Measurements from ENCODE around the gene TMEM97.
"Not testable (repeated sequence)": the region's sequence is repeated elsewhere in the genome, so short reads cannot be mapped to it uniquely, and the experiment has no call there.

The TMEM97 gene

DNA sequence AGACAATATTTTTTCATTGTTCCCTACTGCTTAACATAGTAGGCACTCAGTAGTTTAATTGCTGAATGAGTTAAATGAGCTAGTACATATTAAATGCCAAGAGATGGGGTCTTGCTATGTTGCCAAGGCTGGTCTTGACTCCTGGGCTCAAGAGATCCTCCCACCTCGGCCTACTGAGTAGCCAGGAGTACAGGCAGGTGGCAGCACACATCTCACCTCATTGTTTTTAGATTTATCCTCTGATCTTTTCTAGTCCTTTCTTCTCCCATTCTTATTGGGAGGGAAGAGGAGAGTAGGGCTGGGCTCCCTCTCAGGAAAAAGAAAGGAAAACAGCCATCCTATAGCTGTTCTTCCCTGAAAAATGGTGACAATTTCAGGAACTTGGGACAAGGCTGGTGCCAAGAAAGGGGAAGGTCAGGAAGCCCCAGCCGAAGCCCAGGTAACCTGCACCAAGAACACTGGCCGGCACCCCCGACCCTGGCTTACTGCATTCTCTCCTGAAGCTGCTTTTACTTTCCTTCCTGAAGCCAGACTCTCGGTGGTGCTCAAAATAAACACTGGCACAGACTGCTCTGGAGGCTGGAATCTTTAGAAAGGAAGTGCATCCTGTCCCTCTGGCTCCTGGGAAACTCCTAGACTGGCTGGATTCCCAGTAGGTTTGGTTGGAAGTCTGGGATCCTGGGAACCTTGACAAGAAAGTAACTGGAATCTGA, 19.2 kb downstream of the TMEM97 start:
- TF ChIP-seq FOXP2 (optimal IDR thresholded peaks at IDR 0.05; ENCODE audit: control extremely low read depth, extremely low read length, insufficient read depth): no peak
- TF ChIP-seq POLR2AphosphoS5 (IDR thresholded peaks at IDR 0.05; ENCODE audit: borderline replicate concordance, low read depth, low read length): no peak
- TF ChIP-seq EZH2 (IDR thresholded peaks at IDR 0.05): no peak
- H3K27ac ChIP-seq: no peak overlapping the region
- no peaks in the 10 kb centered on the region for H3K9me3 ChIP-seq (ENCODE audit: low read depth, low read length)
- no peak overlapping the region for H3K4me3 ChIP-seq
- H3K36me3 ChIP-seq (ENCODE audit: insufficient read depth, low read length): peaks cover 14% of the 10 kb centered on the region; the same call in 1 of the 2 replicates
- no peak overlapping the region for H3K9ac ChIP-seq (ENCODE audit: insufficient read length)
- no peak for DNase-seq (ENCODE audit: low read depth, low spot score)

DNA sequence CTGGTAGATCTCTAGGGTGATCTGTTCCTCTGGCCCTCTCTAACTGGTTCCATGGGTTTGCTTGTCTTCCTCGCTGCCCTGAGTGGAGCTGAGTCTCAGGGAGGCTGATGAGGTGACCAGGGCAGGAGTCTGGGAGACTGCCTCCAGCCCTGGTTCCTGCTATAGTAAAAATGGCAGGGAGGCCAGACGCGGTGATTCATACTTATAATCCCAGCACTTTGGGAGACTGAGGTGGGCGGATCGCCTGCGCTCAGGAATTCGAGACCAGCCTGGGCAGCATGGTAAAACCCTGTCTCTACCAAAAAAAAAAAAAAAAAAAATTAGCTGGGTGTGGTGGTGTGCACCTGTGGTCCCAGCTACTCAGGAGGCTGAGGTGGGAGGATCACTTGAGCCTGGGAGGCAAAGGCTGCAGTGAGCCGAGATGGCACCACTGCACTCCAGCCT, 19.8 kb downstream of the TMEM97 start:
- not testable (repeated sequence) for DNase-seq (ENCODE audit: low read depth, low spot score); H3K4me3 ChIP-seq; H3K9ac ChIP-seq (ENCODE audit: insufficient read length); H3K9me3 ChIP-seq (ENCODE audit: low read depth, low read length); H3K27ac ChIP-seq
- H3K36me3 ChIP-seq (ENCODE audit: insufficient read depth, low read length): peaks cover 14% of the 10 kb centered on the region; the same call in 1 of the 2 replicates

DNA sequence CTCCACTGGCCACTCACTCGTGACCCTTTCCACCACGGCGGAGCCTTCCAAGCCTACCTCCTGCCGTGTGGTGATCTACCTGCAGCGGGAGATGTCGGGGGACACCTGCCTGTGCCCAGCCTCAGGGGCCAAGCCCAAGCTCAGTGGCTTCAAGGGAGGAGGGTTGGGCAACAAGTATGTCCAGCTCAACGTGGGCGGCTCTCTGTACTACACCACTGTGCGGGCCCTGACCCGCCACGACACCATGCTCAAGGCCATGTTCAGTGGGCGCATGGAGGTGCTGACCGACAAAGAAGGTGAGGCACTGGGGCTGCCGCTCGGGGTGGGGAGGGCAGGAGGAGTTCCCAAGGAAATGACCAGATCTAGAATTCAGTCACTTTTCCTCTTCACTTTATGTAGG, 20.4 kb downstream of the TMEM97 start:
- Histone ChIP-seq H3K27ac (no peak overlapping the region), H3K4me3 (no peak overlapping the region), H3K36me3 (ENCODE audit: insufficient read depth, low read length) (peaks cover 18% of the 10 kb centered on the region; the same call in 1 of the 2 replicates), H3K9ac (ENCODE audit: insufficient read length) (no peak overlapping the region), H3K9me3 (ENCODE audit: low read depth, low read length) (no peaks in the 10 kb centered on the region)
- TF ChIP-seq EZH2 (IDR thresholded peaks at IDR 0.05): no peak
- no peak for DNase-seq (ENCODE audit: low read depth, low spot score)

DNA sequence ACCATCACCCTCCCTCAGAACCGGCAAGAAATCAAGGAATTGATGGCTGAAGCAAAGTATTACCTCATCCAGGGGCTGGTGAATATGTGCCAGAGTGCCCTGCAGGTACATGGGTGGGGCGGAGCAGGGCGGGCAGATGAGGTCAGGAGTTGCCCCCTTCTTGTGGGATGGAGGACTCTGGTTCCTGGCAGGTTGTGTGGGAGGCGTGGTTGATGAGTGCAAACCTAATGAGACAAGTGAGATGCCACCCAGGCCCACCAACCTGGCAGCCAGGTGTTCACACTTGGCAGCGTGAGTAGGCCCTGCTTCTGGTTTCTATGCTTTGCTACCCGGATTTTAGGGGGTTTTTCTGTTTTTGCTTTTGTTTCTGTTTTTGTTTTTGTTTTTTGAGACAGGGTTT, 21.4 kb downstream of the TMEM97 start:
- no peak overlapping the region for H3K4me3 ChIP-seq
- H3K27ac ChIP-seq: no peak overlapping the region
- DNase-seq (ENCODE audit: low read depth, low spot score): no peak
- no peak overlapping the region for H3K9ac ChIP-seq (ENCODE audit: insufficient read length)
- TF ChIP-seq EZH2 (IDR thresholded peaks at IDR 0.05) (no peak), POLR2AphosphoS5 (IDR thresholded peaks at IDR 0.05; ENCODE audit: borderline replicate concordance, low read depth, low read length) (no peak)
- peaks cover 20% of the 10 kb centered on the region; the same call in 1 of the 2 replicates for H3K36me3 ChIP-seq (ENCODE audit: insufficient read depth, low read length)
- no peaks in the 10 kb centered on the region for H3K9me3 ChIP-seq (ENCODE audit: low read depth, low read length)

DNA sequence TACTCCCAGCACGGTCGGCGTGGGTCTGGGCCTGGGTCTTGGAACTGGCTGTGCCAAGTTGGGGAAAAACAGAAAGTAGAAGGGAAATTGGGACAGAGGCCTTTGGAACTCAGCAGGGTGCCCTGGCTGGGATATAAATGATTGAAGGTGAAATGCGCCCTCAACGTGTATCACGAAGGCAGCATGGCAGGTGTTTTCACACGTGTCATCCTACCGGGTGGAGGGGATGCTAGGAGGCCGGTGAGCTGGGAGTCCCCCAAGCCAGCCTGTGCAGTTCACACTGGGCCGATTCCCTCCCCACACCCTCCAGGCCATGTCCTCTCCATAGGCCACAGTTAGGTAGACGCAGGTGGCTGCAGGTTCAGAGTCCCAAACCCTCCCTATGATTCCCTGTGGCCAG, 22.5 kb downstream of the TMEM97 start:
- peaks cover 20% of the 10 kb centered on the region; the same call in 1 of the 2 replicates for H3K36me3 ChIP-seq (ENCODE audit: insufficient read depth, low read length)
- TF ChIP-seq EZH2 (IDR thresholded peaks at IDR 0.05): no peak
- TF ChIP-seq POLR2AphosphoS5 (IDR thresholded peaks at IDR 0.05; ENCODE audit: borderline replicate concordance, low read depth, low read length): no peak
- no peak for TF ChIP-seq FOXP2 (optimal IDR thresholded peaks at IDR 0.05; ENCODE audit: control extremely low read depth, extremely low read length, insufficient read depth)

DNA sequence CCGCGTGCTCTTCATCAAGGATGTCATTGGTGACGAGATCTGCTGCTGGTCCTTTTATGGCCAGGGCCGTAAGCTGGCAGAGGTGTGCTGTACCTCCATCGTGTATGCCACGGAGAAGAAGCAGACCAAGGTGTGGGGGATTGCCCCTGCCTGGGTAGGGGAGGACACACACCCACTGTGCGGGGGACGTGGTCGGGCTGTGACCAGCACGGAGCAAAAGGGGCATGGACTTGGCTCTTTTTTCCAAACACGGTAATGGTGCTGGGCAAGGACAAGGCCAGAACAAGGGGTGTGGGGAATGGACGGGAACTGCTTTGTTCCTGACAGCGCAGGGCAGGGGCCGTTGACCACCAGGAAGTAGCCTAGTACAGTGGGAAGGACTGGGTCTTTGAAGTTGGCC, 23.3 kb downstream of the TMEM97 start:
- Histone ChIP-seq H3K4me3 (no peak overlapping the region), H3K27ac (no peak overlapping the region), H3K9me3 (ENCODE audit: low read depth, low read length) (no peaks in the 10 kb centered on the region), H3K9ac (ENCODE audit: insufficient read length) (no peak overlapping the region), H3K36me3 (ENCODE audit: insufficient read depth, low read length) (peaks cover 27% of the 10 kb centered on the region)
- DNase-seq (ENCODE audit: low read depth, low spot score): no peak
- TF ChIP-seq FOXP2 (optimal IDR thresholded peaks at IDR 0.05; ENCODE audit: control extremely low read depth, extremely low read length, insufficient read depth) (no peak), EZH2 (IDR thresholded peaks at IDR 0.05) (no peak), POLR2AphosphoS5 (IDR thresholded peaks at IDR 0.05; ENCODE audit: borderline replicate concordance, low read depth, low read length) (no peak)

More for the DNA sequence above, 22.5 kb downstream of the TMEM97 start:
- H3K27ac ChIP-seq: no peak overlapping the region
- no peak overlapping the region for H3K9ac ChIP-seq (ENCODE audit: insufficient read length)
- DNase-seq (ENCODE audit: low read depth, low spot score): no peak
- no peaks in the 10 kb centered on the region for H3K9me3 ChIP-seq (ENCODE audit: low read depth, low read length)
- no peak overlapping the region for H3K4me3 ChIP-seq

DNA sequence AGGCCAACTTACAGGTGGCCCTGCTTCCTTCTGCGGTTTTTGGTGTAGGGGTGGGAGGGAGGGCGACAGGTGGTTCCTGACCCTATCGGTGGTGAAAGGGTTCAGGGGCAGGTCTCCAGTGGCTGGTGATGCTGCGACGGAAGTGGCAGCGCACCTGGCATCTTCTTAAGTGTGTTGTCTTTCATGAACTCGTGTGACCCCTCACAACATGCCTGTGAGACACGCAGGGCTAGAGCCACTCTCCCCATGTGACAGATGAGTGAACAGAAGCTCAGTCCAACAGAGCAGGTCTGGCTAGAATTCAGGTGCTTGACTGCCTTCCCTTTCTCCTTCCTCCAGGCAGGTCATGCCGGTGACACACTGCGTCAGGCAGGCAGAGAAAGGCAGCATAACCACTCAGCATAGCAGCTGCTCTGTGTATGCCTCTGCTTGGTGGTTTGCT, 24.5 kb downstream of the TMEM97 start:
- Histone ChIP-seq H3K4me3 (no peak overlapping the region), H3K36me3 (ENCODE audit: insufficient read depth, low read length) (peaks cover 37% of the 10 kb centered on the region), H3K9ac (ENCODE audit: insufficient read length) (no peak overlapping the region), H3K9me3 (ENCODE audit: low read depth, low read length) (no peaks in the 10 kb centered on the region), H3K27ac (no peak overlapping the region)
- DNase-seq (ENCODE audit: low read depth, low spot score): no peak
- TF ChIP-seq FOXP2 (optimal IDR thresholded peaks at IDR 0.05; ENCODE audit: control extremely low read depth, extremely low read length, insufficient read depth): no peak

DNA sequence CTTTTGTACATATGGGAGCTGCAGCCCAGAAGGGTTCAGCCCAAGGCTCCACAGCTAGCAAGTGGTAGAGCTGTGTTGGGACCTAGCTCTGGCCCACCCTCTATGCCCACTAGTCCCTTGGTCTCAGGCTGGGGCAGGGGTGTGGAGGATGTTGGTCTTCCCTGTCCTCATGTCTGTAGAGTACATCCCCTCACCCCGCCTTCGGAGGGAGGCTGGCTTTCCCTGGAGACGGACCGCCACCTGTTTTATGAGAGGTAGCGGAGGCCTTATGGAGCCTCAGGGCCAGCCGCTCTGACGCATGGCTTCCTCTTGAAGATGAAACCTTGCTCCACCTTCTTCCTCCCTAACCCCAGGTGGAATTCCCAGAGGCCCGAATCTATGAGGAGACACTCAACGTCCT, 25.0 kb downstream of the TMEM97 start:
- no peak overlapping the region for H3K4me3 ChIP-seq
- no peaks in the 10 kb centered on the region for H3K9me3 ChIP-seq (ENCODE audit: low read depth, low read length)
- TF ChIP-seq POLR2AphosphoS5 (IDR thresholded peaks at IDR 0.05; ENCODE audit: borderline replicate concordance, low read depth, low read length) (no peak), EZH2 (IDR thresholded peaks at IDR 0.05) (no peak), FOXP2 (optimal IDR thresholded peaks at IDR 0.05; ENCODE audit: control extremely low read depth, extremely low read length, insufficient read depth) (no peak)
- H3K27ac ChIP-seq: no peak overlapping the region
- DNase-seq (ENCODE audit: low read depth, low spot score): no peak
- H3K9ac ChIP-seq (ENCODE audit: insufficient read length): no peak overlapping the region
- H3K36me3 ChIP-seq (ENCODE audit: insufficient read depth, low read length): peaks cover 42% of the 10 kb centered on the region

DNA sequence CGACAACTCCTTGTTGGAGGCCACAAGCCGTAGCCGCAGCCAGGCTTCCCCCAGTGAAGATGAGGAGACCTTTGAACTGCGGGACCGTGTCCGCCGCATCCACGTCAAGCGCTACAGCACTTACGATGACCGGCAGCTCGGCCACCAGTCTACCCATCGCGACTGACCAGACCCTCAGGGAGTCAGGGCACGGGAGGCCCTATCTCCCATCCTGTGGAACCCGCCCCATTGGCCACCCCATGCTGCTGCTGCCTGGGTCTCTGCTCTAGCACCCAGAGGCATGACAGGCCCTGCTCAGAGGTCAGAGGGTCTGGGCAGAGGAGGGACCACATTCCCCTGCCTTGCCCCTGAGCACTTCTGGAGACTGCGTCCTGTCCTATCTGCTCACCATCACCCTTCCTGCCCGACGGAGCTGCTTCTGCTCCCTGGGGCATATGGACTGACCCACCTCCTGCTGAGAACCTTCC, 25.5 kb downstream of the TMEM97 start:
- TF ChIP-seq EZH2 (IDR thresholded peaks at IDR 0.05) (no peak), POLR2AphosphoS5 (IDR thresholded peaks at IDR 0.05; ENCODE audit: borderline replicate concordance, low read depth, low read length) (no peak), FOXP2 (optimal IDR thresholded peaks at IDR 0.05; ENCODE audit: control extremely low read depth, extremely low read length, insufficient read depth) (no peak)
- Histone ChIP-seq H3K9me3 (ENCODE audit: low read depth, low read length) (no peaks in the 10 kb centered on the region), H3K9ac (ENCODE audit: insufficient read length) (no peak overlapping the region), H3K36me3 (ENCODE audit: insufficient read depth, low read length) (peaks cover 44% of the 10 kb centered on the region), H3K4me3 (no peak overlapping the region), H3K27ac (no peak overlapping the region)
- DNase-seq (ENCODE audit: low read depth, low spot score): no peak

Measured in SK-N-MC (cell line).